Right lobe of liver (tissue), 6 donors: ENCODE data around the gene HOMEZ. TPM values are rescaled to one million over a fixed set of nuclear protein-coding genes. Genes with fewer than 3 reads are reported as not detected.
"Not testable (repeated sequence)": the region's sequence is repeated elsewhere in the genome, so short reads cannot be mapped to it uniquely, and the experiment has no call there.

Experiments used
- ATAC-seq, 4 donors: fragments of 200-7000 bp; cut with Tn5 transposase; one replicate each; pipeline ENCODE4 v1.9.1; 2020; ENCODE audit warnings: mild to moderate bottlenecking in 4 of 4, moderate library complexity in 4 of 4
- DNase-seq, 3 donors: peaks; one replicate each; pipeline ENCODE4 v3.0.0-alpha.2; 2020
- H3K27ac ChIP-seq, 3 donors: fragments of 200-600 bp; one replicate each; pipeline ENCODE4 v1.8.0; 2022
- H3K27me3 ChIP-seq, 2 donors: fragments of 200-600 bp; one replicate each; pipeline ENCODE4 v1.8.0; 2022
- H3K36me3 ChIP-seq, 4 donors: fragments of 200-600 bp; sonication (generic) in 1 of 4; one replicate each; pipeline versions ENCODE4 v1.5.1 to v1.8.0; 2017 to 2022; ENCODE audit warnings: control low read depth in 1 of 4
- H3K4me1 ChIP-seq, 4 donors: fragments of 200-600 bp; sonication (generic) in 1 of 4; one replicate each; pipeline versions ENCODE4 v1.5.1 to v1.8.0; 2017 to 2022; ENCODE audit warnings: control low read depth in 1 of 4
- H3K4me3 ChIP-seq, 3 donors: fragments of 200-600 bp; one replicate each; pipeline ENCODE4 v1.8.0; 2022
- H3K9me3 ChIP-seq, 4 donors: fragments of 200-600 bp; sonication (generic) in 1 of 4; one replicate each; pipeline versions ENCODE4 v1.5.1 to v1.8.0; 2017 to 2022; ENCODE audit warnings: control low read depth in 1 of 4
- CTCF ChIP-seq, 4 donors: fragments of 200-600 bp in 3 of 4; fragments of 450-650 bp in 1 of 4; IDR thresholded peaks; one replicate each; pipeline versions ENCODE4 v1.5.1 to v1.8.0; 2016 to 2022; ENCODE audit warnings: antibody characterized with exemption in 4 of 4, mild to moderate bottlenecking in 2 of 4
- POLR2A ChIP-seq: fragments of 450-650 bp; IDR thresholded peaks from one replicate; pipeline ENCODE4 v1.6.1; 2017; ENCODE audit warnings: antibody characterized with exemption, mild to moderate bottlenecking
- WGBS: methylation state at CpG from one replicate; pipeline ENCODE4 v1.1.6; 2018; ENCODE audit warnings: low coverage, low lambda C conversion rate; ENCODE audit not compliant: insufficient coverage; ENCODE audit errors: missing lambda C conversion rate; 5-methylcytosine and 5-hydroxymethylcytosine counted together
- intact Hi-C, 2 donors: fragments of 100-400 bp; cut with DNase I; formaldehyde crosslinking; loops; one replicate each; pipeline versions ENCODE4 v1.11.2 to v1.14.1; 2022
- total RNA-seq, 6 experiments: library from RNA; depleted of rRNA in 2 of 6; stranded (reverse); fragments of >200 nt in 2 of 6; fragmentation: NEBNext Ultra II Directional in 3 of 6; extraction: Animal tissue kit (Norgen Biotek cat#: 25700) in 3 of 6; gene quantifications; one replicate each; pipeline versions ENCODE4 v1.1.0 to v1.2.4, GENCODE V29; 2016 to 2023
- donor health status: DM: no; HTN: yes; CAD: no.
- donor health status: DM: no; HTN: no; CAD: no.
- donor health status: DM: no; HTN: no; CAD: no.
- donor health status: DM: no; HTN: yes; CAD: no.
- donor health status: DM: no; HTN: yes; CAD: no.

The HOMEZ gene
- total RNA-seq, 6 experiments from 2014 or later = 3.4 to 8.8 (median 5.3) TPM

GRCh38 chr14:23269193-23269592 lies 16.7 kb downstream of the HOMEZ start:
- 57% methylated on average over 6 of the region's 7 CpGs for WGBS
- Histone ChIP-seq H3K4me1 (no peaks in the 10 kb centered on the region), H3K9me3 (no peaks in the 10 kb centered on the region), H3K27me3 (no peaks in the 10 kb centered on the region), H3K36me3 (no peaks in the 10 kb centered on the region), H3K27ac (no peak overlapping the region), H3K4me3 (no peak overlapping the region)
- intact Hi-C loops = loop anchor here (5.0 to 10.0 kb wide), 2 partner anchors 106 to 108 kb away; partner anchors contain the start of genes CMTM5 (in 2 of the 2) and IL25 (in 1 of the 2)
- TF ChIP-seq CTCF (IDR thresholded peaks at IDR 0.05) (no peak), POLR2A (no peak)
- DNase-seq = no peak
- no peak for ATAC-seq

- H3K9me3 ChIP-seq, ATAC-seq, DNase-seq, H3K4me1 ChIP-seq, H3K27me3 ChIP-seq, H3K27ac ChIP-seq, H3K4me3 ChIP-seq, H3K36me3 ChIP-seq: not testable (repeated sequence)
- intact Hi-C loops = loop anchor here in 1 of 2 donors (10.0 kb wide), 1 partner anchor 114 kb away; the partner anchor contains the start of genes CMTM5 and IL25
- 71% methylated on average over 8 of the region's 8 CpGs for WGBS
Observed at GRCh38 chr14:23260849-23261248, 25.1 kb downstream of the HOMEZ start.

- H3K27ac ChIP-seq = no peak overlapping the region
- H3K4me1 ChIP-seq = no peaks in the 10 kb centered on the region
- H3K27me3 ChIP-seq = no peaks in the 10 kb centered on the region
- H3K9me3 ChIP-seq = no peaks in the 10 kb centered on the region
- no peak overlapping the region for H3K4me3 ChIP-seq
- intact Hi-C loops = no loop called here
- ATAC-seq (no peak), DNase-seq (no peak)
- TF ChIP-seq POLR2A (no peak), CTCF (IDR thresholded peaks at IDR 0.05) (no peak)
- H3K36me3 ChIP-seq = no peaks in the 10 kb centered on the region
Observed at GRCh38 chr14:23259426-23259825, 26.5 kb downstream of the HOMEZ start.

GRCh38 chr14:23258256-23258655 lies 27.7 kb downstream of the HOMEZ start:
- no peaks in the 10 kb centered on the region for H3K4me1 ChIP-seq
- H3K9me3 ChIP-seq = no peaks in the 10 kb centered on the region
- H3K4me3 ChIP-seq = no peak overlapping the region
- no peaks in the 10 kb centered on the region for H3K27me3 ChIP-seq
- 70% methylated on average over 3 of the region's 5 CpGs for WGBS
- no peak overlapping the region for H3K27ac ChIP-seq
- no peak for DNase-seq
- no peak for ATAC-seq
- intact Hi-C loops = no loop called here
- no peak for TF ChIP-seq CTCF (IDR thresholded peaks at IDR 0.05)
- no peak for TF ChIP-seq POLR2A
- no peaks in the 10 kb centered on the region for H3K36me3 ChIP-seq

GRCh38 chr14:23252420-23253333 lies 33.3 kb downstream of the HOMEZ start:
- no peak overlapping the region for H3K4me3 ChIP-seq
- no peak for DNase-seq
- H3K4me1 ChIP-seq = no peaks in the 10 kb centered on the region
- H3K36me3 ChIP-seq = no peaks in the 10 kb centered on the region
- intact Hi-C loops = no loop called here
- no peak for ATAC-seq
- 49% methylated on average over 4 of the region's 4 CpGs for WGBS
- TF ChIP-seq POLR2A (no peak), CTCF (IDR thresholded peaks at IDR 0.05) (no peak)
- H3K9me3 ChIP-seq = no peaks in the 10 kb centered on the region
- no peaks in the 10 kb centered on the region for H3K27me3 ChIP-seq
- H3K27ac ChIP-seq = no peak overlapping the region
